GM13976 (cell line): ENCODE results near the gene ARHGAP31.
"Not testable (repeated sequence)": the region's sequence is repeated elsewhere in the genome, so short reads cannot be mapped to it uniquely, and the experiment has no call there.

Source experiments
- DNase-seq: peaks from one replicate; pipeline ENCODE4 v3.0.0; 2012; ENCODE audit warnings: low spot score
- CTCF ChIP-seq: IDR thresholded peaks from 2 replicates; pipeline ENCODE4 v1.5.1; 2012; ENCODE audit warnings: borderline replicate concordance, mild to moderate bottlenecking; ENCODE audit not compliant: insufficient read depth; ENCODE audit errors: extremely low read depth, missing control alignments, control extremely low read depth
- in situ Hi-C: fragments of 300-500 bp; cut with MboI; formaldehyde crosslinking; loops from one replicate; pipeline ENCODE4 v1.12.0; 2022; ENCODE audit warnings: low sequenced_read_pairs, mixed read lengths, inconsistent platforms; ENCODE audit not compliant: unreplicated experiment

Gene ARHGAP31

GRCh38 chr3:119365418-119365817 lies 71.2 kb downstream of the ARHGAP31 start:
- no peak for DNase-seq
- in situ Hi-C loops = no loop called here
- no peak for TF ChIP-seq CTCF

- in situ Hi-C loops = no loop called here
- TF ChIP-seq CTCF = no peak
- DNase-seq = no peak
Measured at GRCh38 chr3:119367000-119367399, 72.8 kb downstream of the ARHGAP31 start.

GRCh38 chr3:119368298-119368697 lies 74.1 kb downstream of the ARHGAP31 start:
- no peak for TF ChIP-seq CTCF
- in situ Hi-C loops = no loop called here
- DNase-seq = no peak

- DNase-seq, in situ Hi-C loops: not testable (repeated sequence)
Measured at GRCh38 chr3:119371786-119372185, 77.6 kb downstream of the ARHGAP31 start.

- no peak for DNase-seq
- in situ Hi-C loops = no loop called here
- no peak for TF ChIP-seq CTCF
Measured at GRCh38 chr3:119375106-119375505, 80.9 kb downstream of the ARHGAP31 start.

- no peak for TF ChIP-seq CTCF
- no peak for DNase-seq
- in situ Hi-C loops = no loop called here
Measured at GRCh38 chr3:119375510-119375909, 81.3 kb downstream of the ARHGAP31 start.

- TF ChIP-seq CTCF = no peak
- in situ Hi-C loops = no loop called here
- DNase-seq = no peak
Measured at GRCh38 chr3:119376758-119377157, 82.6 kb downstream of the ARHGAP31 start.
